ENCODE results near the gene PSMD13.
"Not testable (repeated sequence)": the region's sequence is repeated elsewhere in the genome, so short reads cannot be mapped to it uniquely, and the experiment has no call there.

PSMD13 gene

DNA sequence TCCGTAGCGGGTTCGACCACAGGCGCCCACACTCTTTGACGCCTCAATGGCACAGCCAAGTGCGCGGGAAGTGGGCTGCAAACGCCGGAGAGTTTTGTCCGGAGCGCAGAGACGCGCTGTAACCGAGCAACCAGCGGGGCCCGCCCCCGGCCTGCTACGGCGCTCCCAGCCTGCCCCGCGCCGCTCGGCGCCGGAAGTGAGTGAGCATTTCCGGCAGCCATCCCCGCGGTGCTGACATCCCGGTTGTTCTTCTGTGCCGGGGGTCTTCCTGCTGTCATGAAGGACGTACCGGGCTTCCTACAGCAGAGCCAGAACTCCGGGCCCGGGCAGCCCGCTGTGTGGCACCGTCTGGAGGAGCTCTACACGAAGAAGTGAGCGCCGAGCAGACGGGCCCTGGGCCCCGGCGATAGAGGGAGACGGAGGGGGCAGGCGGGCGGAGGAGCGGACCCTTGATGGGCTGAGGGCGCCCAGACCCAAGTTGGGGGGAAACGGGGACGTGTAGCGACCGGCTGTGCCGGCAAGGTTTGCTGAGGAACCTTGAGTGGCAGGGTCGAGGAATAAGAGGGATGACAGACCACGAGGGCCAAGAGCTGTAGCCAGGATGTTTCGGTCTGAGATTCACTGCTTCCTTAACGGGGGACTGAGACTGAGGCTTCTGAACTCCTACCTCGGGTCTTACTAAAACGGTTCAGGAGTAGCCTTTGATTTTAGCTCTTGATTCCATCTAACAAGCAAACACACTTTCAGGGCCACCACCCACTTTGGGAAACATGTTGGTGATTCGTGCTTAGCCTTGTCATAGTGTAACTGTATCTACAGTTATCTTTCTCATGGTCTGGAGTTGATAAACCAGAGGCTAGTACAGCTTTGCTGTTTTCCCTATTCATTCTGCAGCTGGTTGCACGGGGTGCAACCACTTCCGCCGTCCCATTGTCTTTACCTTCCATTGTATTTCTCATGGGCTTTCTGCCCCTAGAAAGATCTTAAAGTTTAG, at the start of gene PSMD13:
TSS of gene PSMD13 (plus strand) at position 203 of the 994 bp plus-strand sequence. CDS start at position 277, 74 bp downstream.
- DNase-seq, result peak; percentile 85

DNA sequence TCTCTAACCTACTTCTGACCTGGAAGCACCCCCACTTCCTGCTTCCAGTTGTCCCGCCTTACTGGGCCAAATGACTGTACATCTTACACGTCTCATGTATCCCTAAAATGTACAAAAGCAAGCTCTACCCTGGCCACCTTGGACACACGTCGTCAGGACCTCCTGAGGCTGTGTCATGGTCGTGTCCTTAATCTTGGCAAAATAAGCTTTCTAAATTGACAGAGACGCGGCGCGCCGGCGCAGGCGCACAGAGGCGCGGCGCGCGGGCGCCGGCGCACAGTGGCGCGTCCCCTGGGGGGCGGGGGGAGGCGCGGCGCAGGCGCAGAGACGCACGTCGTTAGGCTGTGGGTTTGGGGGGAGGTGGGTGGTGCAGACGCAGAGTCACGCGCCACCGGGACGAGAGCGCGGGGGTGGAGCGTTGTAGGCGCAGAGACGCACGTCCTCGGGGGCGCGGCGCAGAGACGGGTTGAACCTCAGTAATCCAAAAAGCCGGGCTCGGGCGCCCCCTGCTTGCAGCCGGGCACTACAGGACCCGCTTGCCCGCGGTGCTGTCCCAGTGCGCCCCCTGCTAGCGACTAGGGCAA, 47.5 kb upstream of the PSMD13 start:
- DNase-seq, result not testable (repeated sequence)

DNA sequence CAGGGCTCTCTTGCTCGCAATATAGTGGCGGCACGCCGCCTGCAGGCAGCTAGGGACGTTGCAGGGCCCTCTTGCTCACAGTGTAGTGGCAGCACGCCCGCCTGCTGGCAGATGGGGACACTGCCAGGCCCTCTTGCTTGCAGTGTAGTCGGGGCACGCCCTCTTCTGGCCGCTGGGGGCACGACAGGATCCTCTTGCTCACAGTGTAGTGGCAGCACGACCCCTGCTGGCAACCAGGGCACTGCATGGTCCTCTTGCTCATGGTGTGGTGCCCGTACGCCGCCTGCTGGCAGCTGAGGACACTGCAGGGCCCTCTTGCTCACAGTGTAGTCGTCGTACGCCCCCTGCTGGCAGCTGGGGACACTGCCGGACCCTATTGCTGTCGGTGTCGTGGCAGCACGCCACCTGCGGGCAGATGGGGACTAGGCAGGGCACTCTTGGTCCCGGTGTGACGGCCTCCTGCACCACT, 46.9 kb upstream of the PSMD13 start:
- DNase-seq, result not testable (repeated sequence)

DNA sequence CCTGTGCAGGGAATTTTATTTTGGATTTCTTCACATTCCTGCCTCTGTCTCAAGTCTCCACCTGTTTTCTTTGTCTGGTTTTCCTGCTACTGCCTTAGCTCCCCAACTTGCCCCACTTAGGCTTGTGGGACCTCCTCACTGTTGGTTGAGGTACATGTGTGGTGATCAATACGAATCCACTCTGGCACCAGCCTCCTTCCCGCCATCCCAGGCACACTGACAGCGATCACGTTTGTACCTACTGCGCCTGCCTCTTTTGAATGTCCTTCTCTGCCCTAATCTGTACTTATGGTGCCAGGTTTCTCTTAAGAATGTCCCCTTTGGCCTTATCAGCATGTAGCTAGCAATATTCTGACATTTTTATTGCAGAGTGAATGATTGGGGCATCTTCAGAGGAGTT, 46.2 kb upstream of the PSMD13 start:
- not testable (repeated sequence) for DNase-seq

DNA sequence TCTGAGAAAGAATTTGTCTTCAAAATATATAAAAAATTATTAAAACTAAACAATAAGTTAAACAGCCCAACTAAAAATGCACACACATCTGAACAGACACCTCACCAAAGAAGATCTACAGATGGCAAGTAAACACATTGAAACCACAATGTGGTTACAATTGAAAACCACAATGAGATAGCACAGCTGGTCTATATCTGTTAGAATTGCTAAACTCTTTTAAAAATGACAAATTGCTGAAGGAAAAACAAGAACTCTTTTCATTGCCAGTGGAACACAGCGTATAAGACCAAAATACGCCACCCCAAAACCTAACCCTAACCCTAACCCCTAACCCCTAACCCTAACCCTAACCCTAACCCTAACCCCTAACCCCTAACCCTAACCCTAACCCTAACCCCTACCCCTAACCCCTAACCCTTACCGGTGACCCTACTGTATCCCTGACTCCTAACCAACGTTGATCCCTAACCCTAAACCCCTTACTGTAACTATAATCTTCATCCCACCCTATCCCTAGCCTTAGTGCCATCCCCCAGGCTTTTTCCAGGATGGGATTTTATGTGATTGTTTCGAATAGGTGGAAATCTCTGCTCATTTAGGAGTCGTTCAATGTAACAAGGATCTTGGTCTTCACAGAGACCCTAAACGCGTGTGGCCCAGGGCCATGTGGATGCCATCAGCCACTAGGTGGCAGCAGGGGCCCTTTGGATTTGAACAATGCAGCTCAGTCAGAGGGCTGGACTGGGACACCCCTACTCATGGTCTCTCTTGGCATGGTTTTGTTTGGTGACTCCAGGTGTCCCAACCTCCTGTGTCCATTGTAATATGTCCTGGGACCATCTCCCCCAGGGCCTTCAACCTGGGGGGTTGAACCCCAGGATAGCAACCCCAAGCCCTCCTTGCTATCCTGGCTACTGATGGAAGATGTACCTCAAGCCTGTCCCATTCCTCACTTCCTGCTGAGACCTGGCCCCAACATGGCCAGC, 45.0 kb upstream of the PSMD13 start:
- not testable (repeated sequence) for DNase-seq

DNA sequence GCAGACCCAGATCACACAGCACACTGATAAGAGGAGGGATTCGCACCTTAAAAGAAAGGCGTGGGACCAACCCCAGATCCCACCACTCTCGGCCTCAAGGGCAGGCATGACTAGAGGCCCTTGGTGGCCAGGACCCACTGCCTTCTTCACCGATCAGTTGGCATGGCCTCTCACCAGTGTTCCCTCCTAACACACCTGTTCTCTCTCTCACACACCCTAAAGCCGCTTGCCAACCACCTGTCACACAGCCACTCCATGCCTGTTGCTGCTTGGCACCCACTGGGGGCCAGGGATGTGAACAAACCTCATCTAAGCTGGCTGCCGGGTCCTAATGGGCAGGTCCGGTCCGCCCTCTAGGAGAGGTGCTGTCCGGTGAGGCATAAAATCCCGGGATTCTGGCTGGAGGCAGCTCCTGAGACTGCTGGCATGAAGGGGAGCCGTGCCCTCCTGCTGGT, 44.1 kb upstream of the PSMD13 start, which contains the start of gene SCGB1C1:
TSS of gene SCGB1C1 (plus strand) at position 405 of the 455 bp plus-strand sequence. CDS start at position 427, 22 bp downstream.
- DNase-seq, result not testable (repeated sequence)

DNA sequence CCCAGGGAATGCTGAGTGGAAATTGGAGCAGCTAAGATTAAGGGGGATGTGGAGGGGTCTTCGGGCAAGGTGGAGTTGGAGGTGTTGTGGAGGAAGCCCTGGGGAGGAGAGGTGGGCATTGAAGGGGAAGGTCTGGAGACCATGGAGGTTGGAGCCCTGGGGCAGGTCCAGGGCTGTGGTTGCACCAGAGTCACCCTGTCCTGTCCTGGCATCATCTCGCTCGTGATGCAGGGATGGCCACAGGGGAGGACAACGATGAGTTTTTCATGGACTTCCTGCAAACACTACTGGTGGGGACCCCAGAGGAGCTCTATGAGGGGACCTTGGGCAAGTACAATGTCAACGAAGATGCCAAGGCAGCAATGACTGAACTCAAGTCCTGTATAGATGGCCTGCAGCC, 43.3 kb upstream of the PSMD13 start:
- DNase-seq, result not testable (repeated sequence)

DNA sequence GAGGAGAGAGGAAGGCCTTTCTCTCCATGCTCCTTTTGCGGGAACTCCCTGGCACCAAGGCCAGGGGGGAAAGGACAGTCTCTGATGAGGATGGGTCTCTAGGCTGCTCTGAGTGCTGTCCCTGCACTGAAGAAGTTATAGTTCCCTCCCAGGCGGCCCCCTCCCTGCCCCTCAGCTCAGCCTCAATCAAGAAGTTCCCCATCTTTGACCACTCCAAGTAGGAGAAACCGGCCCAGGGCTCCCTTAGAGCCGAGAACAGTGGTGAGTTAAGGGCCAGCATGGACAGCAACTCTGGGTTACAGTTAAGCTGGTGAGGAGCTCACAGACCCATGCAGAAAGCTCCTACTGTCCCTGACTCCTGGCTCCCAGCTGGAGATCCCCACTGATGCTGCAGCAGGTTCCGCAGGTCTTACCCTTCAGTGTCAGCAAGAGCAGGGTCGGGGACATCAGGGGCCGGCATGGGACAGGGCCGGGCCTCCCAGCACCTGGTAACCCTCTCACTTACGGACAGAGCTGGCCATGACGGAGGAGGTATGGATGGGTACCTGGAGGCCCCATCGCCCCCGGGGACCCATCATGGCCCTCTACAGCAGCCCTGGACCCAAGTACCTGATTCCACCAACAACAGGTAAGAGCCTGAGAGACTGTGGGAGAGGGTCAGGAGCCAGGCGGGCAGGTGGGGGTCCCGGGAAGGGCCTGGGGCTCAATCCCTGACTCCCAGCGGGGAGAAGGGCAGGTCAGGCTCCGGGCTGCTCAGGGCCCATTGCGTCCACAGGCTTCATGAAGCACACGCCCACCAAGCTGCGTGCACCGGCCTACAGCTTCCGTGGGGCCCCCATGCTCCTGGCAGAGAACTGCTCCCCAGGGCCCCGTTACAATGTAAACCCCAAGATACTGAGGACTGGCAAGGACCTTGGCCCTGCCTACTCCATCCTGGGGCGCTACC, 39.7 kb upstream of the PSMD13 start:
- DNase-seq, result no peak

DNA sequence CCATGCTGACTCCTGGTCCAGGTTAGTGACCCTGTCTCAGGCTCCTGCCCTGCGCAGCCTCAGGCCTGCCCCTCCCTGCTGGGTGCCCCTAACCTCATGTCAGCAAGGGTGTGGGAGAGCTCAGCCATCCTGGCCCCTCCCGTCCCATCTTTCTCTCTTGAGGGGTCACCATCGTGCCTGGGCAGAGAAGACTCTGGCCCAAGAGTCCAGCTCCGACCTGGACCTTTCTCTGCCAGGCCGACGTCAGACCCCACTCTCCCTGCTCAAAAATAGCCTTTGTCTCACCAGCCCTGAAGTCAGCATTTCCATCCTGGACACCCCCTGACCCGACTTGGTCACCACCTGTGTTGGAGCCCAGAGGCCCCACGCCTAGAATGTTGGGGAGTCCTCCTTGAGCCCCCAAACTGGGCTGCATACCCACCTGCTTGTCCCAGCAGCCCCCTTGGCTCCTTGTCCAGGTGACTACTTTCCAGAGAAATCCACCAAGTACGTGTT, 39.0 kb upstream of the PSMD13 start:
- DNase-seq, result no peak

DNA sequence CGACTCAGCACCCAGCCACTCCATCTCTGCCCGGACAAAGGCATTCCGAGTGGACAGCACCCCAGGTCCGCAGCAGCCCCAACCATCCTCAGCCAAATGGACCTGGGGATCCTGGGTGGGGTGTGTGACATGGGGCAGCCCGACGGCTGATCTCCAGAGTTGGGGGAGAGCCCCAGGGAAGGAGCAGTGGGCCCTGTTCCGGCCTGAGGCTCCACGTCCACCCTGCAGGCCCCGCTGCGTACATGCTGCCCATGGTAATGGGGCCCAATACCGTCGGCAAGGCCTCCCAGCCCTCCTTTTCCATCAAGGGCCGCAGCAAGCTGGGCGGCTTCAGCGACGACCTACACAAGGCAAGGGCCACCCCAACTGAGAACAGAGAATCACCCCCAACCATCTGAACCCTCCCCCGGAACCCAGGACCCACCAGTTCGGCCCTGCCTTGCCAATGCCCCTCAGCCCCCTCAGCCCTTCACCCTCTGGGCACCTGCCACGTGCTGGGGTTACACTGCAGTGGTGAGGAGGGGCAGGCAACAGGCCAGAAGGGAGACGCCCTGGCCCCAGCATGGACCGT, 38.5 kb upstream of the PSMD13 start:
- no peak for DNase-seq

DNA sequence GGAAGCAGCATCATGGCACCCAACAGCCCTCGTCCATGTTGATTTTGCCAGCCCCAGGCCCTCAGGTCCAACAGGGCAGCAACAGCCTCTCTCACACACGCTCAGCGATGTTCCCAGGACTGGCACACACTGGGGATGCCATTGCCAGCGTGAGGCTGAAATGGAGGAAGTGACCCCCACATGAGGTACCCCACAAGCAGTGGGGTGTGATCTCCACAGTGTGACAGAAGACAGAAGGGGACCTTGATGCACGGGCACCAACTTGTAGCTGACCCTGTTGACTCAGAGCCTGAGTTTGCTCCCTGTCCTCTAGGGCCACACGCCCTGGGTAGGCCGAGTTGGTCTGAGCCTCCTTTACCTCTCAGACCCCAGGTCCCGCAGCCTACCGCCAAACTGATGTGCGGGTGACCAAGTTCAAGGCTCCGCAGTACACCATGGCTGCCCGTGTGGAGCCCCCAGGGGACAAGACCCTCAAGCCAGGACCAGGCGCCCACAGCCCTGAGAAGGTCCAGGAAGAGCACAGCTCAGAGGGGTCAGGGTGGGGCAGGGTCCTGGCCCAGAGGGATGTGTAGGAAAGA, 37.7 kb upstream of the PSMD13 start:
- no peak for DNase-seq

DNA sequence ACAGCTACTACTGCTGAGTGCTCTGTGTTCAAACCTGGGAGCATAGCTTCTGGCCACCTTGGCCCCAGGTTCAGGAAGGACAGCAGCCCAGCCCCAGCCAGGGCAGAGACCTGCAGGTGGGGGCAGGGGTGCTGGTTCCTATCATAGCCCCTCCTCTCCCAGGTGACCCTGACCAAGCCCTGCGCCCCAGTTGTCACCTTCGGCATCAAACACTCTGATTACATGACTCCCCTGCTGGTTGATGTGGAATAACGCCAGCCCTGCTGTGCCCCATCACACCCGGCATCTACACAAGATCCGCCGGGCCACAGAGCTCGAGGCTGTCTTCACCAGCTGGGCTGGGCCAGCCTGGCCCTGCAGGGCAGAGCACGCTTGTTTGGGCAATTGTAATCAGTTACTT, 37.0 kb upstream of the PSMD13 start:
- DNase-seq, result no peak

DNA sequence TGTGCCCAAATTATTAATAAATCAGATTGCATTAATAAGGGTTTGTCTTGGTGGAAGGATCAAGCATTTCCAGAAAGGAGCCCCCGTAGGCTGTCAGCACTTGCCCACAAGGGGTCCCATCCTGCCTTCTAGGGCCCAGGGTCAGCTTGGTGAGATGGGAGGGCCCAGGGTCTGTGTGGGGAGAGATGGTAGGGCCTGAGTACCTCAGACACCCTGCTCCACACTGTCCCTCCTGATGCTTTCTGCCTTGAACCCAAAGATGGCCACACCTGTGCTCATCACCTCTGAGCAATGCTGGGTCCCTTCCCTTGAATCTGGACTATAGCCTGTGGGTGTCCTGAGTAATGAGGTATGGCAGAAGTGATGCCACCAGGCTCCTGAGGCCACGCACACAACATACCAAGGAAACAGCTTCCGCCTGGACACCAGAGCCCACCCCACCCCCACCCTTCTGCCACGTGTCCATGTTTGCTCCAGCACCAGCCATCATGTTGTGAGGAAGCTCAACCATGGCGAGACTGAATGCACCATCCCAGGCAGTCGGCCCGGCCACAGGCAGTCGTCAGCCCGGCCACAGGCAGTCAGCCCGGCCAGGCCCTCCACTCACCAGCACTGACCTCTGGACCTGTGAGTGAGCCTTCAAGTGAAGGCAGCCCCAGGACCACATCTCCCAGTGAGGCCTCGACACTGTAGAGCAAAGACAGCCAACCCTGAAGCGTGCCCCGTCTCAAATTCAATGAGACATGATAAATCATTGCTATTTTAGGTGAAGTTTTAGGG, 36.4 kb upstream of the PSMD13 start:
- no peak for DNase-seq

DNA sequence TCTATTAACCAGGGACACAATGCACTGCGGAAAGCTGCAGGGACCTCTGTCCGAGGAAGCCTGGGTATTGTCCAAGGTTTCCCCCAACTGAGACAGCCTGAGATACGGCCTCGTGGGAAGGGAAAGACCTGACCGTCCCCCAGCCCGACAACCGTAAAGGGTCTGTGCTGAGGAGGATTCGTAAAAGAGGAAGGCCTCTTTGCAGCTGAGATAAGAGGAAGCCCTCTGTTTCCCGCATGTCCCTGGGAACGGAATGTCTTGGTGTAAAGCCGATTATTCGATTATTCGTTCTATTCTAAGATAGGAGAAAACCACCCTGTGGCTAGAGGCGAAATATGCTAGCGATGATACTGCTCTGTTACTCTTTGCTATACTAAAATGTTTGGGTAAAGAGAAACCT, 34.8 kb upstream of the PSMD13 start:
- DNase-seq, result peak; percentile 22

DNA sequence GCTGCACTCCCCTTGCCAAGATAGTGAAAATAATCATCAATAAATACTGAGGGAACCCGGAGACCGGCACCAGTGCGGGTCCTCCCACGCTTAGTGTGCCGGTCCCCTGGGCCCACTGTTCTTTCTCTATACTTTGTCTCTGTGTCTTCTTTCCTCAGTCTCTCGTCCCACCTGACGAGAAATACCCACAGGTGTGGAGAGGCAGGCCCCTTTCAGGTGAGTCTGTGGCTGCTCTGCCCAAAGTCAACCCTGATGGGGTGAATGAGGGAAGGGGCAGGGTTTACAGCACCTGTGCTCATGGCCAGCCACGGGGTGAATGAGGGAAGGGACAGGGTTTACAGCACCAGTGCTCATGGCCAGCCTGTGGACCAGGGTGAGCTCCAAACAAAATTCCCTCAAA, 34.3 kb upstream of the PSMD13 start:
- DNase-seq, result no peak

DNA sequence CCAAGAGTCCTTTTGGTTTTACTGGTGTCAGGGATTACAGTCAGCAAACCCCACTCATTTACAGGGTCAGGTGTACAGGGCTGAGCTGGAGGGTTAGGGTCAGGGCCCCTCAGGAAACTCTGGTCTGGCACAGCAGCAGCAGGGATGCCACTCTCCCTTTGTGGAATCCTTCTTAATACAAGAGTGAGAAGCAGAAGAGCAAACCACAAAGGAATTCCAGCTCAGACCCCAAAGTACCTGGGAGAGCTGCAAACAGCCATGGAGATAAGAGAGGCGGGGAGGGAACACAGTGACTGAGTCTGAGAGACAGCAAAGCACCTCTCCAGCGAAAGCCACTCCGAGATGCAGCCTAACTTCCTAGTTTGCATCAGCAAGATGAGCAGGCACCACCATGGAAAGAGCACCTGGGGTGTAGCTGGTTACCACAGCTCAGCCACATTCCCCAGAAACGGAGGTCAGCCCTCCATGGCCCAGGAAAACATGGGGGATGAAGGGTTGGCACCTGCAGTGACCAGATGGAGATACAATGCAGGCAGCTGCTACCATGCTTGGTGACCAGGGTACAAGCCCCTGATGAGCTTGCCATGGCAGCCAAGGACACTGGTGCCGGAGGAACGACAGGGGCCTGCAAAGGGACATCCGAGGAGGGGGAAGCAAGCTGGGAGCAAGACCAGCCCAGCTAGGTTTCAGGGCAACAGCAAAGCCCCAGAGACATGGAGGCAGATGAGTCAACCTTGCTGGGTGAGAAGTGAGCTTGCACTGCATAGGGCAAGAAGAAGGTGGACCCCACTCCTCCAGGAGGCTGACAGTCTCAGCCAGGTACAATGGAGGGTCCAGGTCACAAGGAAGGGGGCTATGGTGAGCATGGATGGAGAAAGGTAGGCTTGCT, 33.5 kb upstream of the PSMD13 start:
- DNase-seq, result no peak

DNA sequence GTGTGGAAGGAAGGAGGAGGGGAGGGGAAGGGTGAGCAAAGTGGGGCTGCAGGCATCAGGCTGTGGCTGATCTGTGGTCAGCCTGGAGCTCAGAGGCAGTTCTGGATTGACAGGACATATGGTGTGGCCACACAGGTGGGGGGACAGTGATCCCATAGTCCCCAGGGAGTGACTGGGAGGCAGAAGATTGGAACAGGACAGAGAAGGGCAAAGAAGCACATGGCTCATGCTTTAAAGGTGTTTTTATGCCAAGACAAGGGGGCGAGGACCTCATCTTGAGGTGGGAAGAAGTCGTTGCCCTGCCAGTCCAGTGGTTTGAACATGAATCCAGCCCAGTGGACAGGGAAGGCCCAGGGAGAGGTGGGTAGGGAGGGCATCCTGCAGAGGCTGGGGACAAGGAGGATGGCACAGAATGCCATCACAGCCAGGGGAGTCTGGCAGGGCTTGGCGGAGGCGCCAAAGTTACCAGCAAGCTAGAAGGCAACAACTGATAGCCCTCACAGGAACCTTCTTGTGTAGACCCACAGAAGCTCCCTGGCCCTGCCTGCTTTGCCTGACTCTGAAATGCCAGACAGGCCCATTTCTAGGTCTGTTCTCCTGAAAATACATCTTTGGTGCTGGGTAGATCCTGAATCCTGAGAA, 32.7 kb upstream of the PSMD13 start:
- DNase-seq, result no peak

DNA sequence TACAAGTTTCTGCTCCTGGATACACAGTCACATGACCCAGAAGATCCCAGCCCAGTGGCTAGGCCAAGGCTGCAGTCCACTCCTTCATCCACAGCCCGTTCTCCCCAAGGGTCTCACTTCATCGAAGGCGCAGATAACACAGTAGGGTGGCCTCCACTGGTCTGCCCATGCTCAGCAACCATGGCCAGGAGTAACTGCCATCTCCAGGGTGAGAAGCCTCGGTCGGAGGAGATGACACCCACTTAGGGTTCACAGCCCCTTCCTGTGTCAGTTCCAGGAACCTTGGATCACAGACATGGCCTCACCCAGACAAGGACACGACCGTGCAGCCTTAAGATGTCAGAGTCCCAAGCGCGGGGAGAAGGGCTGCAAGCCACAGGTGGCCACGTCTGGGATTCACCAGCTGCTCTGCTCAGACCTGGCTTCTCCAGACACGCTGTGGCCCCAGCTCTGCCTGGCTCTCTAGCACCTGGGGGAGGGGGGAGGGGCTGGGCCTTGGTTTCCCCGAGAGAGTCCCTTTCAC, 32.1 kb upstream of the PSMD13 start:
- DNase-seq, result no peak

Data from NCI-H82 (cell line).